ENCODE results near the gene ARID5B.
"Not testable (repeated sequence)": the region's sequence is repeated elsewhere in the genome, so short reads cannot be mapped to it uniquely, and the experiment has no call there.

The ARID5B gene

DNA sequence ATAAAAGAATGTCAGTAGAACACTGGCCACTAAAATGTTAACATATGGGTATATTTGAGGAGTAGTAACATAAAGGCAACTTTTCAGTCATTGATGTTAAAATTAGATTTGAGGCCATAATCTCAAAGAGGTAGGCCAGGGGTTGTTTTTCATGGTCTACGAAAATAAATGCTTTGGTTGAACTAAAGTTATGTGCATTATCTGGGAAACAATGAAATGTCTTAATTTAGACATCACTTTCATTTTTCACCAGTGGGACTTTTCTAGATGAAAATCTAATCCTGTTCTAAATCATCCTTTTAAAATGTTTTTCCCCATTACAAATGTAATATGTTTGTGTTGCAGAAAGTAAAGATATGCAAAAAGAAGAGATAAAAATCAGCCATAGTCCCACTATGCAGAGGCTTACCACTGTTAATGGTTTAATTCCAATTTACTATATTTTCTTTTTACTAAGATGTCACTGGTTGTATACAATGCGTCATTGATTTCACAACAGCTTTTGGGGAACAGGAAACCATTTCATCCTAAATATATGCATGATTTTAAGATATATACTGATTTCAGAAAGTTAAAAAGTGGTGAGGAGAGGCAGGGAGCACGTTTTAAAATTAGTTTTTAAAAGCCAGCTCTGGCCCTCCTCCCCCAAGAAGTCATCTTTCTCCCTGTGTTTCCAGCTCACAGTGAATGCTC lies 64.3 kb downstream of the ARID5B start:
- no peak for DNase-seq (ENCODE audit: low read depth in 3 of 3)

DNA sequence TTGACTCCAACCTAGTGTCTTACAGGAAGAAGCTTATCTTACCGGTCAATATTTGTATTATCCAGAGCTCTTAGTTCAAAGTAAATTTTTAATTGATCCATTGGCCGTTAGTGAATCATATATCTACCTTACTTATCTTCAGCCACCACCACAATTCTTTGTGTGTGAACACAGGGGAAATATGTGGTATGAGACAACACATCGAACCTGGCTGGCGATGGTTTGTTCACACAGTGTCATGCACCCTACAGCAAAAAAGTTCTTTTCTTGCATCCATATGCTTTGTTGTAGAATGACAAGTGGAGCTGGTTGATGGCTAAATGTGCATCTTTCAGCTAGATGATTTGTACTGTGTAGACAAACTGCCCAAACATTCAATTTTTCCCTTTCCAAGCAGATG lies 65.8 kb downstream of the ARID5B start:
- no peak for DNase-seq (ENCODE audit: low read depth in 3 of 3)

DNA sequence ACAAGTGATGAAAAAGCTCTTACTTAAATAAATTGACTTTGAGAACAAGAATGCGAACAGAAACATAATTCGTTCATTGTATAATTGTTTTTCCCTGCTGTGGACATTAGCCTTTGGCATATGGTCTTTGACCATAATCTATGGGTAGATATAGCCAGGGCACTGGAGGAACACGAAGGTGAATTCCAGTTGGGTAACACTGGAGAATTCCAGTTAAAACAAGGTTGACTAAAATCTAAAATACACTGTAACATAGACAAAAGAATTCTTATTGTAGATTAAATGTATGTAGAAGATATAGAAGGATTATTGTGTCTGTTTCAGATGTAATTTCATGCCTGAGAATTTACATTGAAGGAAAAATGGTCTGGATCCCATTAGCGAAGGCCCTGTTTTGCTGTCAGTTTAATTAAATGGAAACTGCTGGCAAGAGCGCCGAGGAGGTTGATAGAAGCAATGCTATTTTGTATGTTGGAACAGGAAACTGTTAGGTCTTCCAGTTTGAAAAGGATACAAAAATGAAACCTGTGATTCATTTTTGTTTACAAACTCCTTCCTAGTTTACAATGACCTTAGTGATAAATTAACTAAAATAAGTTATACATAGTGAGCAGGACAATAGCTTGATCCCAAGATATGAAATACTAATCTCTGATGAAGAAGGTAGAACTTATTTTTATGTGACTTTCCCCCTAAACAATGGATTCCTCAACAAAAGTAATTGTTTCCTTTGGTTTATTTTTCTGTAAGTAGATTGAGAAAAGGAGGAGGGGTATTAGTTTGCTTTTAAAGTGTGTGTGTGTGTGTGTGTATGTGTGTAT lies 68.9 kb downstream of the ARID5B start:
- DNase-seq (ENCODE audit: low read depth in 3 of 3) = no peak

DNA sequence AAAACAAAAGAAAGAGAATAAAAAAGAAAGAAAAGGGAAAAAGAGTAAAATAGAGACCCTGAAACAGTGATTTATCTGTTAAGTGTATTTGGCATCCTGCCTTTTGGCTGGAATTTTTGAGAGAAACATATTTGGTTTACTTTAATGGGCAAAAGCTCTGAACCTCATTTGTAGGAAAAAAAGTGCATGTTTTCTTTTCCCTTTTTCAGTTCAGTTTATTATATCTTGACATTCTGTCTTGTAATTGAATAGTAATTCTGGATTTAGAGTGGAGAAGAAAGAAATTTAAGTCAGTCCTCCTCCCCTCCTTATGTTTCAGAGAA lies 69.5 kb downstream of the ARID5B start:
- no peak for DNase-seq (ENCODE audit: low read depth in 3 of 3)

DNA sequence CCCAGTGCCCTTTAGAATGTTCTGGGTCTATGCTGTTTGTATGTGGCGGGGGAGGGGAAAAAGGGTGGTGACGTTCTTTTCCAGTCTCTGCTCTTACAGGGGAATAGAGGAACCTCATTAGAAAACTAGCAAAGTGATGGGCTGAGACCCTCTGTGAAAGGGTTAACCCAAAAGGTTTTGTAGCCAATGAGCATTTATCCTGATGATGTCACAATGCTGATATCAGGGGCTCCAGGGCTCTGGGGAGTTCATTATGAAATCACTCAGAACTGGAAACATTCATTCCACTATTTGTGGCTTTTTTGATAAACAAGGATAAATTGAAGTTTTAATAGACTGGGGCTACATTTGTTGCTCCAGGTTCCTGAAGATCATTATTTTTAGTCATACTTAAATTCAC lies 71.7 kb downstream of the ARID5B start:
- DNase-seq (ENCODE audit: low read depth in 3 of 3) = no peak

DNA sequence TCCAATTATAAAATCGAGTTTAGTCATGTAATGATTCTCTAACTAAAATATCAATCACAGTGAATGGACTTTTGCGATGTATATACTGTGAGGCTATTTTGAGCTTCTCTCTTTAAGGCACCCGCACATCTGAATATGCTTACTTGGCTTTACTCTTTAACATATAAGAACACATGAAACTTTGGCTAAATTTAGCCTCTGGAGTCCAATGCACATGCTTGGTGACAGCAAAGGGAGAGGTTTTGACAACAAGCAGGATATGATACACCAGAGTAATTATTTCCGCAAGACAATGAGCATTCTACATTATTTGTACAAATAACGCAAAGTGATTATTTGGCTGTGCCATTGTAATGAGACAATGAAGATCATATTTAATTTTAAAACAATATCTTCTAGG lies 72.4 kb downstream of the ARID5B start:
- no peak for DNase-seq (ENCODE audit: low read depth in 3 of 3)

DNA sequence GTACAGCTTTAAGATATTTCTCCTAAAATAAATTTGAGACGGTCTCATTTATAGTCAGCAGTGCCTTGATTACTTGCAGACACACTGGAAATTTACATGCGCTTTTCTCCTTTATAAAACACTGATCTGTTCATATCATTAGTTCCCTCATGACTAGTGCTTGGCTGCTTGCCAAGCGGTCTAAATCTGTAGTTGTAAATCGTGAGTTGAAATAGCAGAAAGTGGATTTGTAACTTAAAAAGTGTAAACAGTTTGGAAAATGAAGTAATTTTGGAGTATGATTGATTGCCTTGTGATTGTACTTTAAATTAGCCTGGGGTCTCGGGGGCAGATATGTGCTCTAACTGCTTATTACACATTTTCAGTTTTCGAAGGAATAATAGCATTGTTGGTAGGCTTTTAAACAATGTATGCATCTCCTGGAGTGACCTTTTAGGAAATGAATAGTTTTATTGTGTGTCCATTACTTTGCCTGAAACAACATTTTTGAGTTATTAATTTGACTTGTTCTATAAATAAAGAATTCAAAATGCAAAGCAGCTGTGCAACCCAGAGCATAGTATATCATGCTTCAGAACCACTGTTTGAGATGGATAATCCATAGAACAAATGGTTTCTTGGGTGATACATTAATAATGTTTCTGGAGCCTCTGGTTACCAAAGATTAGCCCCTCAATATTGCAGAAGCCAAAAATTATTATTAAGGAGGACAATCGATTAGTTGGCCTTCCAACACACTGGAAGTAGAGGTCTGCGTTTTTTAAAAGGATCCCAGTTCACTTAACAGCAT lies 73.3 kb downstream of the ARID5B start:
- no peak for DNase-seq (ENCODE audit: low read depth in 3 of 3)

DNA sequence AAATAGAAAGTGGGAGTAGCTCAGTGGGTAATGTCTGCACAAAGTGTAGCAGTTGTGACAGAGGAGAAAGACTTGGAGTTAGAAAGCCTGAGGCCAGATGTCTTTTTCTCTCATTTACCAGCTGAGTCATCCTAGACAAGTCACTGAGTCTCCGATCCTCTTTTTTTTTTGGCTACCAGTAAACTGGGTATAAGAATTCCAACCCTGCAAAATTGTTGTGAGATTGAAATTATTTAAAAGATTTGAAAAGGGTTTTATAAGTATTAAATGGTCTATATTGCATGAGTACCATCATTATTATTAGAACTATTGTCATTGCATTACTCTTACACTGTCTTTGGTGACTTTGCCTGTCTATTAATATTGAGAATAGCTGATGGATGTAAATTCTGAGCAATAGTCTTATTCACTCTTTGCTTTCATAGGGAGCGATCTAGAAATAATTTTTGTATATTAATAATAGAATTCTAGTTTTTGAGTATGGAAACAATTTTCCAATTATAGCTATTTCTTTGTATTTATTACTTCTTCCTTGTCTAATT lies 74.0 kb downstream of the ARID5B start:
- no peak for DNase-seq (ENCODE audit: low read depth in 3 of 3)

DNA sequence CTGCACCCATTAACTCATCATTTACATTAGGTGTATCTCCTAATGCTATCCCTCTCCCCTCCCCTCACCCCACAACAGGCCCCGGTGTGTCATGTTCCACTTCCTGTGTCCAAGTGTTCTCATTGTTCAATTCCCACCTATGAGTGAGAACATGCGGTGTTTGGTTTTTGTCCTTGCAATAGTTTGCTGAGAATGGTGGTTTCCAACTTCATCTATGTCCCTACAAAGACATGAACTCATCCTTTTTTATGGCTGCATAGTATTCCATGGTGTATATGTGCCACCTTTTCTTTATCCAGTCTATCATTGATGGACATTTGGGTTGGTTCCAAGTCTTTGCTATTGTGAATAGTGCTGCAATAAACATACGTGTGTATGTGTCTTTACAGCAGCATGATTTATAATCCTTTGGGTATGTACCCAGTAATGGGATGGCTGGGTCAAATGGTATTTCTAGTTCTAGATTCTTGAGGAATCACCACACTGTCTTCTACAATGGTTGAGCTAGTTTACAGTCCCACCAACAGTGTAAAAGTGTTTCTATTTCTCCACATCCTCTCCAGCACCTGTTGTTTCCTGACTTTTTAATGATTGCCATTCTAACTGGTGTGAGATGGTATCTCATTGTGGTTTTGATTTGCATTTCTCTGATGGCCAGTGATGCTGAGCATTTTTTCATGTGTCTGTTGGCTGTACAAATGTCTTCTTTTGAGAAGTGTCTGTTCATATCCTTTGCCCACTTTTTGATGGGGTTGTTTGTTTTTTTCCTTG lies 75.6 kb downstream of the ARID5B start:
- DNase-seq (ENCODE audit: low read depth in 3 of 3) = not testable (repeated sequence)

DNA sequence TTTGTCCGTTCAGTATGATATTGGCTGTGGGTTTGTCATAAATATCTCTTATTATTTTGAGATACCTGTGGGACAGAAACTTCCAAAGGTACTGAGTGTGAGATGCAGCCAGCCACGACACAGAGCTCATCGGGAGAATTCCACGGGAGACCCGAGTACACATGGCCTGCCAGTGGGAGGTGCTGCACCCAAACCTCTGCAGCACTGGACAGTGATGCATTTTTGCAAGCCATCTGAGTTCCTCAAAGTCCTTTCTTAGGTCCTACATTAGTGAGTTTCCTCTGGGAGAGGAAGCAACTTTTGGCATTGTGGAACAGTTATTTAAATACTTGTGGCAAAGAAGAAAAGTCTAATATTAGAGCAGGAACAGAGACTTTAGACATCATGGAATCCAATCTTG lies 77.5 kb downstream of the ARID5B start:
- DNase-seq (ENCODE audit: low read depth in 3 of 3) = no peak

DNA sequence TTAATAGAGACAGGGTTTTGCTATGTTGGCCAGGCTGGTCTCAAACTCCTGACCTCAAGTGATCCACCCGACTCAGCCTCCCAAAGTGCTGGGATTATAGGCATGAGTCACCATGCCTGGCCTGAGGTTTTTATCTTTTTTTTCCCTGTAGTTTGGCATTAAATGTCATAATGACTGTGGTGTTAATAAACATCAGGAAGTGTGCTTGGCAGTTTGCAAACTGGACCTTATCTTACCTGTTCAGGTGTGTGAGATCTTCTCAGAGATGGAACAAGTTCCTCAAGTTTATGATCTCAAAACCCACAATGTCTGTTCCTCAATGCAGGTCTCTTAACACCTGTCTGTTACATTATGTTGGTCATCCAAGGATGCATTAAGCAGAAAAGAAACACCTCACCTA lies 80.0 kb downstream of the ARID5B start:
- no peak for DNase-seq (ENCODE audit: low read depth in 3 of 3)

DNA sequence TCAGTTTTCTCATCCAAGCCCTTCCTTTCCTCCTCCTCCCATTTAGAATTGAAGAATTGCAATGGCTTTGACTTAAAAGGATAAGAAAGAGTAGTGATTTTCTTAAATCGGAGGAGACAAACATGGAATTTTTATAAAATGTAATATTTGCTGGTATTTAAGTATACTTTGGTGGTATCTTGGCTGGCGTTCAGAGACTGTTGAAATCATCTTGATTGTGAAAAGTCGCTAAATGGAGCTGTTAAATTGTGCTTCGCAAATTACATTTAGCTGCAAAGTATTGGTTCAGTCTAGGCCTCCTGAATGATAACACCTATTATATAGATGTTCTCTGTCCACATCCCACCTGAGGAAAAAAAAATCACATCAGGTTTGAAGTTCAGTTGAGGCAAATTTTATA lies 81.8 kb downstream of the ARID5B start:
- no peak for DNase-seq (ENCODE audit: low read depth in 3 of 3)

DNA sequence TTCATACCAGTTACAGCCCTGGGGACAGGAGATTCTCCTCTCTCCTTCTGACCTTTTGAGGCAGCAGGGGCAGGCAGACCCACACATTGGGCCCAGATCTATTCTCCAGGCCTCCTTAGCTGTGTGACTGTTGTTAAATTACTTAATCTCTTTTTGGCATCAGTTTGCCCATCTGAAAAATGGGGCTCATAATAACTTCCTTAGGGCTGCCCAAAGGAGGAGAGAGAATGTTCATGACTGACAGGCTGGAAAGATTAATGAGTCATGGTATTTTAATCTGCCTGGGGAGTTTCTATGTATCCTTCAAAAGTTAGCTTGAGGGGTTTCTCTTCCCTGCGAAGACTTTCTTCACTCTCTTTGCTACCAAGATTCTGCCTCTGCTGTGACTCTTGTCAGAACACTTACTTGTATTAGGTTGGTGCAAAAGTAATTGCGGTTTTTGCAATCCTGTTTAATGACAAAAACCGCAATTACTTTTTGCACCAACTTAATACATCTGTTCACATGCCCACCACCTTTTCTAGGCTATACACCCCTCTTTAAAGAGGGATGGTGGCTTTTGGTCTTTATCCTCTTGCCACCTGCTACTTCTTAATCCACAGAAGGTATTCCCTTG lies 83.4 kb downstream of the ARID5B start:
- DNase-seq (ENCODE audit: low read depth in 3 of 3) = no peak

DNA sequence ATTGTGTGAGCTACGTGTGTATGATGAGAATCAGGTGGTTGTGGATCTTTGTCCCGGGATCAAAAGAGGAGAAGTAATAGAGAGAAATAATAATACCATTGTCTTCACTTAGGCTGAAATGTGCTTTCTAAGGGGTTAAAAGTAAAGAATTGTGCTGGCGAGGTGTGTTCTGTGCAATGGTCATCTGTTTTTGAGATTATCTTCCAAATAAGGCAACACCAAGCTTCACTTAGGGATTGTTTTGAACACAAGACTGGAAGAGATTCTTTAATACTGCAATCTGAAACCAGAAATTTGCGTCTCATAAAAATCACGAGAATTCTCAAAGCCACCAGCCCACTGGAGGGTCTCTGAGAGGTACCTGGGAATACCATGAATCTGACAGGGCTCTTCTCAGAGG lies 84.2 kb downstream of the ARID5B start:
- DNase-seq (ENCODE audit: low read depth in 3 of 3) = no peak

DNA sequence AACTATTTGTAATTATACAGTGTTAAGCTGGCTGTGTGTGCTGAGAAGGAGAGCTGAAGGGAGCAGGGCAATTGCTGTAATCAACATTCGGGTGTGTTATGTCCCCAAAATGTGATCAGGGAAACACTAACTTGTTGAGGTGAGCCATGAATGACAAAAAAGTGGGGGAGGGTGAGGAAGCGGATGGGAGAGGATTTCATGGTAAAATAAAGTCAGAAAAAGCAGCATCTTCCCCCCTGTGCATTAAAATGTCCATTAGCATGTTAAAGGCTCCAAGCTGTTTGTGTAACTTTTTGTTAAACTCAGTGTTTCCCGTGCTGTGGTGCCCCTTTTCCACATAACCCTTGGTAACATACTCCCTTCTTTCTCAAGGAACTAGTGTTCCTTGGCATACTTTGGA lies 84.9 kb downstream of the ARID5B start:
- DNase-seq (ENCODE audit: low read depth in 3 of 3) = no peak

DNA sequence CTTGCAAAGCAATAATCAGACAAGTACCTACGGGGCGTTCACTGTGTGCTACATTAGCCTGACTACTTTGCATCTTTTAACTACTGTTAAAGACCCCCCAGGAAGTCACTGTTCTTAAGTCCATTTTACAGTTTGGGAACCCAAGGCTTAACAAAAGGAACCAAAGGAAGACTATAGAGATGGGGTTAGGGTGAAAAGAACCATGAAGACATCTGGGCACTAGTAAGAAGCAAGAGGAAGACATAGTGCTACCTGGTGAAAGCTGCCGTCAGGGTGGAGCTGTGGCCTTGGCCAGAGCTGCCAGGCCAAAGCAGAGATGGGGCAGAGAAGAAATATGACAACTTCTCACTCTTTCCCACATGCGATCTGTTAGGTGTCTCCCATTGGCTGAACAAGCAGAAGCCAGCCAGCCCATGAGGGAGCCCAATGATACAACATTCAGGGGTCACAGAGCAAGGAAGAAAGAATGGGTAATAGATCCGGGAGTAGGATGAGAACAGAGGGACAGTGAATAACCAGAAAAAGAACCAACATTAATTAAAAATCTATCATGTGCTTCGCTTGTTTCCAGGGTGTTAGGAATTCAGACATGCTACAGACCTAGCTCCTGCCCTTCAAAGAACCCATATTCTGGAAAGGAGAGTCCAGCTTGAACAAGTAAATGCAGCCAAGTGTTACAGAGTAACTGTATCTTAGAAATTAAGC lies 85.4 kb downstream of the ARID5B start:
- no peak for DNase-seq (ENCODE audit: low read depth in 3 of 3)

DNA sequence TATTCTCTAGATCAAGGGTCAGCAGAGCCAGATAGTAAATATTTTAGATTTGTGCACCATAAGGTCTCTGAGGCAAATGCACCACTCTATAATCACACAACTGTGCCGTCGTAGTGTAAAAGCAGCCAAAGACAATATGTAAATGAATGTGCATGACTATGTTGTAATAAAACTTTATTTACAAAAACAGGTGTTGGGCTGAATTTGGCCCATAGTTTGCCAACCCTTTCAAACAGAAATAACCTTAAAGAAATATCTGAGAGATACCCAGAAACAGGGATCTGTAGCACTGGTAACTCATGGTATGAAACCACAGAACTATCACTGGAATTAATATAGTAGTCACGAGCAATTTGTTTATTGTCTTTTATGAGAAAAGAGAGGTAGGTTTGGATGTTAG lies 86.0 kb downstream of the ARID5B start:
- DNase-seq (ENCODE audit: low read depth in 3 of 3) = no peak

DNA sequence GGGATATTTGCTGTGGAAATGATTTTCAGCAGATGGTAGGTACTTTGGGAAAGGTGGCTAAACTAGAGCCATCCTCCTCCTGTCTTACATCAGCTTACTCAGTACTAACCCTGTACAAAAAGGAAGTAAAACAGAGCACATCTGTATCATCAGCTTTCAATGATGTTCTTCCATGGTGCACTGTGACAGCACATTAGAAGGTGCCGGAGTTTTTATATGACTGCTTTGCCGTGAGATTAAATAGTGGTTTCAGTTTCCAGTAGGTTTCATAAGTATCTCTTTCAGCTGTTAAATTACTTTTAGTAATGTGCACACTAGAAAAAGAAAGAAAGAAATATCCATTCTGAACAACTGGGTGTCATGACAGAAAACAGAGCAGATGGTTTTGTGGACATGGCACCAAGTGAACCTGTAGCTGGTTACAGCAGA lies 86.5 kb downstream of the ARID5B start:
- peak in 1 of 3 experiments; percentile 10 for DNase-seq (ENCODE audit: low read depth in 3 of 3)

DNA sequence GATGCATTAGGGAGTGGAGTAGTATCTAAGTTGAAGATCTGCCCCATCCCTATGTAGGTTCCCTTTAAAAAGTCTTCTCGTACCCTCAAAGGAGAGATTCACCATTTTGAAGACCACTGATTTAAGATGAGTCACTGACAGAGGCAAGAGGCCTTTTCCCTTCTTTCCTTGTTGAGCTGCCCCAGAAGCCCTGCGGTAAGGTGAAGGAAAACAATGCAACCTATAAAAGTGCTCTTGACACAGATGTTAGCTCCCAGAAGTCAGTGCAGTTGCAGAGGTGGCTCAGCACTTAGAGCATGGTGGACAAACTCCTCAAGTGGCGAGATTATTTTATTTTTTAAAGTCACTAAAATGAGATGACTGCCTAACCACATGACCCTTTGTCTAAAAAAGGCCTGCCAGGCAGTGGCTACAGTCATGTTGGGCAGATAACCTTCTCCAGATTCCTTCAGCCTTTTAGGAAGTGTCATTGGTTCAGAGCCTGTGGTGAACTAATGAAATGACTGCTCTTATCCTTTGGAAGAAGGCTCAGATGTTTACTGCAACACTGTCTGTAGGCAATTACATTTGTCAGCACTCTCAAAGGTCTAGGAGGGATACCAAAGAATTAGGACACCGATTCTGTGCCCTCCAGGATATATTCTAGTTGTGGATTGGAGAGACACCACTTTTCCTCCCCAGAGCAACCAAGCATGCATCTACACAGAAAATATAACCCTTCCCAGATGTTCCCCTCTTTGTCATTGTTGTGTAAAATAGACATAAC lies 88.7 kb downstream of the ARID5B start:
- DNase-seq (ENCODE audit: low read depth in 3 of 3) = no peak

DNA sequence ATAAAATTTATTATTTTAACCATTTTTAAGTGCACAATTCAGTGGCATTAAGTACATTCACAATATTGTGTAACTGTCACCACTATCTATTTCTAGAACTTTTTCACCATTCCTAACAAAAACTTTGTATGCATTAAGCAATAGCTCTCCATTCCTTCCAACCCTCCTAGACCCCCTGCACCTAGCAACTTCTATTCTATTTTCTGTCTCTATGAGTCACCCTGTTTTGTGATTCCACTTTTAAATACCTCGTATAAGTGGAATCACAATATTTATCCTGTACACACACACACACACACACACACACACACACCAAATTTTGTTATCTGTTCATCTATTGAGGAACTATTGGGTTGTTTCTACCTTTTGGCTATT lies 89.2 kb downstream of the ARID5B start:
- DNase-seq (ENCODE audit: low read depth in 3 of 3) = no peak

Data from stimulated activated CD4-positive, alpha-beta T cell treated with anti-CD3 and anti-CD28 coated beads, TNF-alpha, amount 100 ng/mL, for 4 hours (primary cell).